H9 (cell line): ENCODE results near the gene ERCC2. TPM values are rescaled to one million over a fixed set of nuclear protein-coding genes. Genes with fewer than 3 reads are reported as not detected.

Experiments used
- DNase-seq: peaks from one replicate; pipeline ENCODE4 v3.0.0-alpha.2; 2017
- H2AFZ ChIP-seq: one replicate; pipeline ENCODE4 v1.6.1; 2013; ENCODE audit warnings: mild to moderate bottlenecking, low read length, control low read depth, moderate library complexity
- H2AK5ac ChIP-seq: 2 replicates; pipeline ENCODE4 v1.6.1; 2013; ENCODE audit warnings: low read length, control low read depth, mixed read lengths; ENCODE audit not compliant: insufficient read length
- H2BK120ac ChIP-seq: one replicate; pipeline ENCODE4 v1.6.1; 2013; ENCODE audit warnings: low read depth, mild to moderate bottlenecking, low read length, control low read depth, inconsistent platforms; ENCODE audit not compliant: poor library complexity, severe bottlenecking
- H2BK12ac ChIP-seq: 2 replicates; pipeline ENCODE4 v1.6.1; 2013; ENCODE audit warnings: low read length, control low read depth, mixed read lengths, low read depth; ENCODE audit not compliant: insufficient read length
- H2BK15ac ChIP-seq: 2 replicates; pipeline ENCODE4 v1.6.1; 2013; ENCODE audit warnings: low read depth, low read length, control low read depth
- H2BK20ac ChIP-seq: one replicate; pipeline ENCODE4 v1.6.1; 2013; ENCODE audit warnings: low read depth, mild to moderate bottlenecking, low read length, control low read depth, inconsistent platforms; ENCODE audit not compliant: poor library complexity, severe bottlenecking
- H2BK5ac ChIP-seq: 2 replicates; pipeline ENCODE4 v1.6.1; 2013; ENCODE audit warnings: low read length, control low read depth, mixed read lengths; ENCODE audit not compliant: insufficient read length
- H3K14ac ChIP-seq: 2 replicates; pipeline ENCODE4 v1.6.1; 2013; ENCODE audit warnings: low read length, control low read depth; ENCODE audit not compliant: insufficient read depth
- H3K18ac ChIP-seq: 2 replicates; pipeline ENCODE4 v1.6.1; 2013; ENCODE audit warnings: low read depth, mild to moderate bottlenecking, mixed read lengths, low read length, control low read depth; ENCODE audit not compliant: insufficient read length
- H3K23ac ChIP-seq: 2 replicates; pipeline ENCODE4 v1.6.1; 2013; ENCODE audit warnings: low read length, control low read depth, mixed read lengths, low read depth; ENCODE audit not compliant: insufficient read length
- H3K23me2 ChIP-seq: 2 replicates; pipeline ENCODE4 v1.6.1; 2013; ENCODE audit warnings: low read depth, mild to moderate bottlenecking, mixed read lengths, low read length, control low read depth; ENCODE audit not compliant: insufficient read length, poor library complexity, severe bottlenecking
- H3K27ac ChIP-seq: 2 replicates; pipeline ENCODE4 v1.5.1; 2013; ENCODE audit warnings: low read length, control low read depth, mixed read lengths, low read depth; ENCODE audit not compliant: insufficient read length
- H3K27me3 ChIP-seq: 2 replicates; pipeline ENCODE4 v1.6.1; 2013; ENCODE audit warnings: low read length, control low read depth, inconsistent platforms; ENCODE audit not compliant: insufficient read depth
- H3K4ac ChIP-seq: 2 replicates; pipeline ENCODE4 v1.6.1; 2013; ENCODE audit warnings: low read depth, mild to moderate bottlenecking, control low read depth, inconsistent platforms, low read length, moderate library complexity
- H3K4me1 ChIP-seq: 2 replicates; pipeline ENCODE4 v1.6.1; 2013; ENCODE audit warnings: low read length, control low read depth, inconsistent platforms; ENCODE audit not compliant: insufficient read depth
- H3K4me2 ChIP-seq: 2 replicates; pipeline ENCODE4 v1.6.1; 2013; ENCODE audit warnings: low read length, control low read depth, mixed read lengths; ENCODE audit not compliant: insufficient read length, insufficient read depth
- H3K56ac ChIP-seq: 2 replicates; pipeline ENCODE4 v1.6.1; 2013; ENCODE audit warnings: low read depth, mild to moderate bottlenecking, mixed read lengths, low read length, control low read depth; ENCODE audit not compliant: insufficient read length
- H3K79me1 ChIP-seq: 2 replicates; pipeline ENCODE4 v1.6.1; 2013; ENCODE audit warnings: low read depth, mild to moderate bottlenecking, moderate library complexity, low read length, control low read depth, inconsistent platforms; ENCODE audit not compliant: insufficient read depth, poor library complexity, severe bottlenecking
- H3K79me2 ChIP-seq: 2 replicates; pipeline ENCODE4 v1.6.1; 2013; ENCODE audit warnings: low read length, control low read depth, inconsistent platforms; ENCODE audit not compliant: insufficient read depth
- H3K9ac ChIP-seq: 2 replicates; pipeline ENCODE4 v1.6.1; 2013; ENCODE audit warnings: low read length, control low read depth, mixed read lengths; ENCODE audit not compliant: insufficient read length; ENCODE audit errors: extremely low read depth
- H3K9me3 ChIP-seq: one replicate; pipeline ENCODE4 v1.6.1; 2013; ENCODE audit warnings: low read depth, low read length, inconsistent platforms; ENCODE audit not compliant: control insufficient read depth
- H3T11ph ChIP-seq: one replicate; pipeline ENCODE4 v1.6.1; 2013; ENCODE audit warnings: mild to moderate bottlenecking, low read length, control low read depth, inconsistent platforms
- H4K20me1 ChIP-seq: one replicate; pipeline ENCODE4 v1.6.1; 2013; ENCODE audit not compliant: control insufficient read depth, insufficient read length, insufficient read depth
- H4K5ac ChIP-seq: 2 replicates; pipeline ENCODE4 v1.6.1; 2013; ENCODE audit warnings: low read depth, mild to moderate bottlenecking, mixed read lengths, low read length, control low read depth; ENCODE audit not compliant: insufficient read length
- H4K8ac ChIP-seq: replicated peaks from 2 replicates; pipeline ENCODE4 v1.6.1; 2013; ENCODE audit warnings: low read length, control low read depth, mixed read lengths, low read depth; ENCODE audit not compliant: insufficient read length
- H4K91ac ChIP-seq: 2 replicates; pipeline ENCODE4 v1.6.1; 2013; ENCODE audit warnings: low read depth, mild to moderate bottlenecking, moderate library complexity, mixed read lengths, low read length, control low read depth; ENCODE audit not compliant: insufficient read length
- H3K27ac Mint-ChIP-seq, 3 experiments: 2 replicates in 2 of 3; 3 replicates in 1 of 3; pipeline ENCODE4 v1.8.0; 2020 to 2021; ENCODE audit warnings: mixed read lengths in 3 of 3, mild to moderate bottlenecking in 1 of 3, moderate library complexity in 1 of 3
- H3K27me3 Mint-ChIP-seq: 2 replicates; pipeline ENCODE4 v1.8.0; 2021; ENCODE audit warnings: low read depth, mild to moderate bottlenecking, moderate library complexity, mixed read lengths
- H3K36me3 Mint-ChIP-seq, 3 experiments: 2 replicates in 2 of 3; 3 replicates in 1 of 3; pipeline ENCODE4 v1.8.0; 2020 to 2021; ENCODE audit warnings: low read depth in 3 of 3, mixed read lengths in 3 of 3; ENCODE audit not compliant: insufficient read depth in 1 of 3
- H3K4me1 Mint-ChIP-seq, 2 experiments: 2 replicates each; pipeline ENCODE4 v1.8.0; 2020; ENCODE audit warnings: mixed read lengths in 2 of 2
- H3K4me3 Mint-ChIP-seq, 2 experiments: 2 replicates in 1 of 2; 3 replicates in 1 of 2; pipeline ENCODE4 v1.8.0; 2020 to 2021; ENCODE audit warnings: mild to moderate bottlenecking in 2 of 2, mixed read lengths in 2 of 2, moderate library complexity in 1 of 2
- H3K9me3 Mint-ChIP-seq, 2 experiments: 2 replicates in 1 of 2; 3 replicates in 1 of 2; pipeline ENCODE4 v1.8.0; 2020; ENCODE audit warnings: mild to moderate bottlenecking in 2 of 2, mixed read lengths in 2 of 2, moderate library complexity in 1 of 2
- WGBS: extraction: QIAGEN DNeasy Blood & Tissue Kit; methylation state at CpG from one replicate; pipeline ENCODE4 v1.1.7; 2013; ENCODE audit warnings: missing lambda C conversion rate, low lambda C conversion rate, mixed read lengths; ENCODE audit not compliant: insufficient read length; ENCODE audit errors: extremely low coverage; 5-methylcytosine and 5-hydroxymethylcytosine counted together
- total RNA-seq: library from RNA; stranded (reverse); gene quantifications from 2 replicates; pipeline ENCODE4 v1.2.1, GENCODE V29; 2021
- TF ChIP-seq, protein P1 (sequence below): fragments of 200-600 bp; sonication (generic); conservative IDR thresholded peaks from 3 replicates; pipeline ENCODE4 v1.8.0; 2021; ENCODE audit warnings: antibody characterized with exemption, mild to moderate bottlenecking

ERCC2 gene
- total RNA-seq, 1 experiment from 2014 or later: 98.7 TPM

GRCh38 chr19:45333609-45334303 is 36.6 kb downstream of the ERCC2 start:
- H4K91ac ChIP-seq: no peak overlapping the region
- no peak overlapping the region for H3T11ph ChIP-seq
- H3K9me3 Mint-ChIP-seq: no peaks in the 10 kb centered on the region
- no peak overlapping the region for H4K5ac ChIP-seq
- H2BK20ac ChIP-seq: no peak overlapping the region
- no peak overlapping the region for H2BK15ac ChIP-seq
- no peak overlapping the region for H3K18ac ChIP-seq
- H3K23me2 ChIP-seq: no peaks in the 10 kb centered on the region
- DNase-seq: no peak
- no peaks in the 10 kb centered on the region for H3K79me2 ChIP-seq
- no peak overlapping the region for H3K23ac ChIP-seq
- no peaks in the 10 kb centered on the region for H3K27me3 ChIP-seq
- no peak overlapping the region for H3K56ac ChIP-seq
- no peaks in the 10 kb centered on the region for H3K79me1 ChIP-seq
- H3K4ac ChIP-seq: no peak overlapping the region
- H3K4me2 ChIP-seq: no peak overlapping the region
- no peaks in the 10 kb centered on the region for H3K36me3 Mint-ChIP-seq
- H3K14ac ChIP-seq: no peak overlapping the region
- H3K9ac ChIP-seq: no peak overlapping the region
- H2BK5ac ChIP-seq: no peak overlapping the region
- H4K20me1 ChIP-seq: no peaks in the 10 kb centered on the region
- no peak overlapping the region for H2BK120ac ChIP-seq
- H3K27me3 Mint-ChIP-seq: peaks cover 30% of the 10 kb centered on the region
- H3K4me1 ChIP-seq: no peaks in the 10 kb centered on the region
- H3K9me3 ChIP-seq: no peaks in the 10 kb centered on the region
- H2AK5ac ChIP-seq: no peak overlapping the region
- no peak overlapping the region for H3K4me3 Mint-ChIP-seq
- no CpG with 5 or more reads among the region's 10 CpGs for WGBS
- H4K8ac ChIP-seq: no peak overlapping the region
- H2BK12ac ChIP-seq: no peak overlapping the region
- H2AFZ ChIP-seq: no peak overlapping the region
- H3K27ac Mint-ChIP-seq: no peak overlapping the region
- H3K27ac ChIP-seq: no peak overlapping the region
- TF ChIP-seq, protein P1, sequence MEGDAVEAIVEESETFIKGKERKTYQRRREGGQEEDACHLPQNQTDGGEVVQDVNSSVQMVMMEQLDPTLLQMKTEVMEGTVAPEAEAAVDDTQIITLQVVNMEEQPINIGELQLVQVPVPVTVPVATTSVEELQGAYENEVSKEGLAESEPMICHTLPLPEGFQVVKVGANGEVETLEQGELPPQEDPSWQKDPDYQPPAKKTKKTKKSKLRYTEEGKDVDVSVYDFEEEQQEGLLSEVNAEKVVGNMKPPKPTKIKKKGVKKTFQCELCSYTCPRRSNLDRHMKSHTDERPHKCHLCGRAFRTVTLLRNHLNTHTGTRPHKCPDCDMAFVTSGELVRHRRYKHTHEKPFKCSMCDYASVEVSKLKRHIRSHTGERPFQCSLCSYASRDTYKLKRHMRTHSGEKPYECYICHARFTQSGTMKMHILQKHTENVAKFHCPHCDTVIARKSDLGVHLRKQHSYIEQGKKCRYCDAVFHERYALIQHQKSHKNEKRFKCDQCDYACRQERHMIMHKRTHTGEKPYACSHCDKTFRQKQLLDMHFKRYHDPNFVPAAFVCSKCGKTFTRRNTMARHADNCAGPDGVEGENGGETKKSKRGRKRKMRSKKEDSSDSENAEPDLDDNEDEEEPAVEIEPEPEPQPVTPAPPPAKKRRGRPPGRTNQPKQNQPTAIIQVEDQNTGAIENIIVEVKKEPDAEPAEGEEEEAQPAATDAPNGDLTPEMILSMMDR: no peak
- H3K4me1 Mint-ChIP-seq: peaks cover 0 to 8% of the 10 kb centered on the region in 2 experiments; a peak in 1 of 4 replicates
